GM23338 (cell line): ENCODE data around the gene STOML3. TPM values are rescaled to one million over a fixed set of nuclear protein-coding genes. Genes with fewer than 3 reads are reported as not detected.
A peak's percentile ranks its signal among the peaks of the same experiment; 100 is the strongest.

ENCODE experiments used
- ATAC-seq: fragments of 200-7000 bp; cut with Tn5 transposase; 3 replicates; pipeline ENCODE4 v1.9.1; 2020
- DNase-seq: peaks from one replicate; pipeline ENCODE4 v3.0.0-alpha.2; 2015; ENCODE audit warnings: low spot score
- H2AFZ ChIP-seq: fragments of 200-600 bp; sonication (generic); 2 replicates; pipeline ENCODE4 v1.8.0; 2016; ENCODE audit warnings: antibody characterized with exemption, mild to moderate bottlenecking, moderate library complexity
- H3F3A ChIP-seq: fragments of 200-600 bp; sonication (generic); replicated peaks from 2 replicates; pipeline ENCODE4 v1.8.0; 2017; ENCODE audit warnings: antibody characterized with exemption, mixed run types, low read depth
- H3K27ac ChIP-seq: fragments of 200-600 bp; sonication (generic); 2 replicates; pipeline ENCODE4 v1.6.1; 2016; ENCODE audit warnings: low read depth
- H3K27me3 ChIP-seq: fragments of 200-600 bp; sonication (generic); 2 replicates; pipeline ENCODE4 v1.8.0; 2016; ENCODE audit warnings: mild to moderate bottlenecking, mixed run types, moderate library complexity; ENCODE audit not compliant: insufficient read depth
- H3K36me3 ChIP-seq: fragments of 200-600 bp; sonication (generic); 2 replicates; pipeline ENCODE4 v1.8.0; 2016; ENCODE audit warnings: mild to moderate bottlenecking; ENCODE audit not compliant: insufficient read depth
- H3K4me1 ChIP-seq: fragments of 200-600 bp; sonication (generic); 2 replicates; pipeline ENCODE4 v1.8.0; 2016; ENCODE audit warnings: mild to moderate bottlenecking, moderate library complexity; ENCODE audit not compliant: insufficient read depth
- H3K4me2 ChIP-seq: fragments of 200-600 bp; sonication (generic); 2 replicates; pipeline ENCODE4 v1.7.1; 2017; ENCODE audit warnings: mixed run types
- H3K4me3 ChIP-seq: fragments of 200-600 bp; sonication (generic); 2 replicates; pipeline ENCODE4 v1.6.1; 2016; ENCODE audit warnings: mixed run types
- H3K79me2 ChIP-seq: fragments of 200-600 bp; sonication (generic); replicated peaks from 2 replicates; pipeline ENCODE4 v1.8.0; 2017; ENCODE audit warnings: mild to moderate bottlenecking; ENCODE audit not compliant: insufficient read depth
- H3K9me2 ChIP-seq: fragments of 200-600 bp; sonication (generic); 2 replicates; pipeline ENCODE4 v1.8.0; 2017; ENCODE audit not compliant: insufficient read depth
- H4K20me1 ChIP-seq: fragments of 200-600 bp; sonication (generic); replicated peaks from 2 replicates; pipeline ENCODE4 v1.8.0; 2017; ENCODE audit warnings: mild to moderate bottlenecking; ENCODE audit not compliant: insufficient read depth
- H3K27ac Mint-ChIP-seq: 2 replicates; pipeline ENCODE4 v1.8.0; 2020; ENCODE audit warnings: inconsistent platforms, mild to moderate bottlenecking, moderate library complexity, mixed read lengths
- H3K27me3 Mint-ChIP-seq: 3 replicates; pipeline ENCODE4 v1.8.0; 2022; ENCODE audit warnings: low read depth, mild to moderate bottlenecking, moderate library complexity, mixed read lengths, inconsistent platforms; ENCODE audit not compliant: insufficient read depth, poor library complexity
- H3K36me3 Mint-ChIP-seq: 3 replicates; pipeline ENCODE4 v1.8.0; 2021; ENCODE audit warnings: low read depth, mild to moderate bottlenecking, inconsistent platforms, moderate library complexity, mixed read lengths
- H3K4me1 Mint-ChIP-seq: 3 replicates; pipeline ENCODE4 v1.8.0; 2020; ENCODE audit warnings: mild to moderate bottlenecking, inconsistent platforms, mixed read lengths
- H3K4me3 Mint-ChIP-seq: 3 replicates; pipeline ENCODE4 v1.8.0; 2021; ENCODE audit warnings: moderate library complexity, mild to moderate bottlenecking, inconsistent platforms, mixed read lengths
- H3K9me3 Mint-ChIP-seq: 3 replicates; pipeline ENCODE4 v1.8.0; 2020; ENCODE audit warnings: moderate library complexity, mild to moderate bottlenecking, inconsistent platforms, mixed read lengths
- ETS1 ChIP-seq: IDR thresholded peaks from 2 replicates; pipeline ENCODE4 v1.6.1; 2016; ENCODE audit warnings: antibody characterized with exemption
- EZH2 ChIP-seq: fragments of 200-600 bp; sonication (generic); IDR thresholded peaks from one replicate; pipeline ENCODE4 v1.8.0; 2017; ENCODE audit warnings: antibody characterized with exemption, mild to moderate bottlenecking, low read depth; ENCODE audit not compliant: unreplicated experiment
- ZNF331 ChIP-seq: fragments of 250-450 bp; sonication (Bioruptor Pico); IDR thresholded peaks from 2 replicates; pipeline ENCODE4 v1.5.0; 2020; ENCODE audit warnings: low read depth, mild to moderate bottlenecking, moderate library complexity
- ZNF462 ChIP-seq: fragments of 250-450 bp; sonication (Bioruptor Pico); IDR thresholded peaks from 2 replicates; pipeline ENCODE4 v1.5.0; 2020; ENCODE audit warnings: mild to moderate bottlenecking, moderate library complexity
- polyA plus RNA-seq: library from polyadenylated mRNA; unstranded; fragments of >200 nt; fragmentation: Nextera tagmentation; extraction: Ambion mirVana; gene quantifications from 2 replicates; pipeline ENCODE4 v1.2.1, GENCODE V29; 2016
- total RNA-seq: library from RNA; depleted of rRNA; stranded (reverse); fragments of >200 nt; shearing (Covaris generic); gene quantifications from 2 replicates; pipeline ENCODE4 v1.2.3, GENCODE V29; 2014

Gene STOML3
- total and polyA plus RNA-seq, 2 experiments from 2014 or later, result not detected

GRCh38 chr13:39040206-39040605, 49.6 kb upstream of the STOML3 start:
- Histone ChIP-seq H3K4me3 (no peak overlapping the region), H3K27me3 (no peaks in the 10 kb centered on the region), H3K9me2 (no peaks in the 10 kb centered on the region), H2AFZ (no peak overlapping the region), H3F3A (no peaks in the 10 kb centered on the region), H3K79me2 (peaks cover 31% of the 10 kb centered on the region), H3K36me3 (no peaks in the 10 kb centered on the region), H3K27ac (no peak overlapping the region), H3K4me2 (no peak overlapping the region), H4K20me1 (0 out of 2 replicates have a peak, but pooled peaks cover 3% of the 10 kb centered on the region), H3K4me1 (peaks cover 6% of the 10 kb centered on the region)
- Mint-ChIP-seq H3K27me3 (no peaks in the 10 kb centered on the region), H3K4me1 (peaks cover 8% of the 10 kb centered on the region; the same call in 2 of the 3 replicates), H3K27ac (no peak overlapping the region), H3K4me3 (no peak overlapping the region; the same call in 2 of the 3 replicates), H3K36me3 (peaks cover 12% of the 10 kb centered on the region), H3K9me3 (no peaks in the 10 kb centered on the region)
- TF ChIP-seq ETS1, result no peak
- no peak for TF ChIP-seq ZNF462 (CRISPR knock-in tag)
- no peak for TF ChIP-seq ZNF331 (CRISPR knock-in tag)
- no peak for ATAC-seq
- DNase-seq, result no peak

GRCh38 chr13:39039041-39039440, 48.4 kb upstream of the STOML3 start:
- Histone ChIP-seq H4K20me1 (peaks cover 12% of the 10 kb centered on the region; the same call in 1 of the 2 replicates), H3K36me3 (no peaks in the 10 kb centered on the region), H3F3A (no peaks in the 10 kb centered on the region), H3K4me1 (peaks cover 18% of the 10 kb centered on the region), H3K27me3 (no peaks in the 10 kb centered on the region), H3K27ac (no peak overlapping the region), H2AFZ (no peak overlapping the region), H3K9me2 (no peaks in the 10 kb centered on the region), H3K79me2 (peaks cover 43% of the 10 kb centered on the region), H3K4me3 (peak overlapping the region; percentile 86), H3K4me2 (peak overlapping the region; percentile 76)
- Mint-ChIP-seq H3K4me1 (peaks cover 18% of the 10 kb centered on the region), H3K27me3 (no peaks in the 10 kb centered on the region), H3K9me3 (no peaks in the 10 kb centered on the region), H3K36me3 (peaks cover 10% of the 10 kb centered on the region), H3K4me3 (peak overlapping the region; percentile 93), H3K27ac (no peak overlapping the region)
- DNase-seq (no peak), ATAC-seq (no peak)
- no peak for TF ChIP-seq EZH2
